ENCODE results near the gene CDADC1.
A peak's percentile ranks its signal among the peaks of the same experiment; 100 is the strongest.

Gene CDADC1

DNA sequence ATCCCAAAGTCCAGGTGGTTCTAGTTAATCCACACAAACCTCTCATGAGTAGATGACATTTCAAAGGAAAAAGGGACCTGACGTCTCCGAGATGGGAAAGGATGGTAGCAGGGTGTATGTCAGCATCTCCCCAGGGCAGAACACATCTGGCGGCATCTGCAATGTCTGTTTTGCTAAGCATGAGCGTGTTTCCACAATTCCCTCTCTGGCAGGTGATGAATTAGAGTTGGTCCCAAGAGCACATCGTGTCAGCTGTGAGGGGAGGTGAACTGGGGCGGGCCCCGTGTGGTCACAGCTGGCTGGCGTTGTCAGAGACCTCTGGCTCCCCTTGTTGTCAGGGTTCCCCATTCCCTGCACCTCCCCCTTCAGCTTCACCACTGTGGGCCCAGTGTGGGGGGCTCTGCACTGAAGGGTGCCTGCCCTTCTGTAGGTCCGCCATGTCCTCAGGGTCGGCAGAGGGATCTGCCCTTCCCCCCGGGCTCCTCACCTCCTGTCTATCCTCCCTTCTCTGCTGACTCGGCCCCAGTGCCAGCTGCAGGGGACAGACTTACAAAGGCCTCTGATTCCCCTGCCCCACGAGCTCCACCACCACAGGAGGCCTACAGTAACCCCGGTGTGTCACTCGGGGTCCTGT, 58.2 kb downstream of the CDADC1 start:
- peak overlapping the region; percentile 64 for H3K27ac Mint-ChIP-seq
- H3K4me1 Mint-ChIP-seq: peaks cover 83% of the 10 kb centered on the region
- TF ChIP-seq, protein P1, sequence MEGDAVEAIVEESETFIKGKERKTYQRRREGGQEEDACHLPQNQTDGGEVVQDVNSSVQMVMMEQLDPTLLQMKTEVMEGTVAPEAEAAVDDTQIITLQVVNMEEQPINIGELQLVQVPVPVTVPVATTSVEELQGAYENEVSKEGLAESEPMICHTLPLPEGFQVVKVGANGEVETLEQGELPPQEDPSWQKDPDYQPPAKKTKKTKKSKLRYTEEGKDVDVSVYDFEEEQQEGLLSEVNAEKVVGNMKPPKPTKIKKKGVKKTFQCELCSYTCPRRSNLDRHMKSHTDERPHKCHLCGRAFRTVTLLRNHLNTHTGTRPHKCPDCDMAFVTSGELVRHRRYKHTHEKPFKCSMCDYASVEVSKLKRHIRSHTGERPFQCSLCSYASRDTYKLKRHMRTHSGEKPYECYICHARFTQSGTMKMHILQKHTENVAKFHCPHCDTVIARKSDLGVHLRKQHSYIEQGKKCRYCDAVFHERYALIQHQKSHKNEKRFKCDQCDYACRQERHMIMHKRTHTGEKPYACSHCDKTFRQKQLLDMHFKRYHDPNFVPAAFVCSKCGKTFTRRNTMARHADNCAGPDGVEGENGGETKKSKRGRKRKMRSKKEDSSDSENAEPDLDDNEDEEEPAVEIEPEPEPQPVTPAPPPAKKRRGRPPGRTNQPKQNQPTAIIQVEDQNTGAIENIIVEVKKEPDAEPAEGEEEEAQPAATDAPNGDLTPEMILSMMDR (IDR thresholded peaks at IDR 0.05): no peak
- H3K36me3 Mint-ChIP-seq (ENCODE audit: low read depth): peaks cover 5% of the 10 kb centered on the region
- no peak overlapping the region for H3K4me3 Mint-ChIP-seq
- H3K27me3 Mint-ChIP-seq (ENCODE audit: low read depth, poor library complexity): peaks cover 7% of the 10 kb centered on the region
- H3K9me3 Mint-ChIP-seq: no peaks in the 10 kb centered on the region
- DNase-seq: no peak

DNA sequence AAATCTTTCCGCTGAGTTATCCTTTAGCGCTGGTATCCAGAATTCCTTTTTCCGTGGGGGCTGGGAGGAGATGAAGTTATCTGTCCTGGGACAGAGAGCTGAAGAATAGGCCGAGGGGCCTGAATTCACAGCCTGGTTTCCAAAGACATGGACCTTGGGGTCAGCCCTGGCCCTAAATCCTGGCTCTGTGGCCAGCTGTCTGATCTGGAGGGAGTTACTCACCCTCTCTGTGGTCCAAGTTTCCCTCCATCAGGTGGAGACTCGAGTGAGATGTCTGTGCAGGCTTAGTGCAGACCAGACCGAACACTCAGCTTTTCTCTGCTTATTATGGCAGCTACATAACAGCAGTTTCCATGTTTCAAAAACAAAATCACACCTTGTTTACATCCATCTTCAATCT, 59.6 kb downstream of the CDADC1 start:
- no peak overlapping the region for H3K27ac Mint-ChIP-seq
- TF ChIP-seq, protein P1 (IDR thresholded peaks at IDR 0.05): no peak
- H3K27me3 Mint-ChIP-seq (ENCODE audit: low read depth, poor library complexity): peaks cover 3% of the 10 kb centered on the region
- DNase-seq: no peak
- peaks cover 5% of the 10 kb centered on the region for H3K36me3 Mint-ChIP-seq (ENCODE audit: low read depth)
- no peak overlapping the region for H3K4me3 Mint-ChIP-seq
- H3K4me1 Mint-ChIP-seq: peaks cover 80% of the 10 kb centered on the region
- no peaks in the 10 kb centered on the region for H3K9me3 Mint-ChIP-seq

- Mint-ChIP-seq H3K27ac (no peak overlapping the region), H3K27me3 (ENCODE audit: low read depth, poor library complexity) (no peaks in the 10 kb centered on the region), H3K36me3 (ENCODE audit: low read depth) (peaks cover 5% of the 10 kb centered on the region), H3K4me1 (peaks cover 71% of the 10 kb centered on the region), H3K4me3 (no peak overlapping the region), H3K9me3 (no peaks in the 10 kb centered on the region)
- no peak for DNase-seq
- TF ChIP-seq, protein P1 (IDR thresholded peaks at IDR 0.05): no peak
Measured at GRCh38 chr13:49308097-49308875, 60.6 kb downstream of the CDADC1 start.

DNA sequence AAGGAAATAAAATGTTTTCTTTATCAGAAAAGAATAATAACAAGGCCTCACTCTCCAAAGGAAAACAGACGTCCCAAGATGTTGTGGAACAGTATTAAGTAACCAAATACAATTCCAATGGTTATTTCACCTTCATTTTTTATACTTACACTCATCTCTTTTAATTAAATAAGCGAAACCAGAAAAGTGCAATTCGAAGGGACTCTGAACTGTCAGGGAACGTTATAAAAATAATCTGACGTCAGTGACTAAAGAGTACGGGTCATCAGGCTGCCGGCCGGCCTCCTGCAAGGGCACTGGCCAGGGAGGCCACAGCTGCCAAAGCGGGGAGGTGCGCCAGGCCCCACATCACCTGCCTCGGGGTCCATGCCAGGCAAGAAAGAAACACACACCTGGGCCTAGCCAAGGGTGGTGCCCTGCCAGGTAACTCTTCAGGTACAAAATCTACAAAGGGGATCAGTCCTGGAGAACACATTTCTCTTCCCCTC, 61.2 kb downstream of the CDADC1 start:
- Mint-ChIP-seq H3K4me1 (peaks cover 68% of the 10 kb centered on the region), H3K4me3 (no peak overlapping the region), H3K27me3 (ENCODE audit: low read depth, poor library complexity) (no peaks in the 10 kb centered on the region), H3K9me3 (no peaks in the 10 kb centered on the region), H3K27ac (no peak overlapping the region), H3K36me3 (ENCODE audit: low read depth) (peaks cover 5% of the 10 kb centered on the region)
- no peak for DNase-seq
- TF ChIP-seq, protein P1 (IDR thresholded peaks at IDR 0.05): no peak

GRCh38 chr13:49310251-49310650, 62.5 kb downstream of the CDADC1 start:
- Mint-ChIP-seq H3K4me1 (peaks cover 63% of the 10 kb centered on the region), H3K36me3 (ENCODE audit: low read depth) (peaks cover 5% of the 10 kb centered on the region), H3K27ac (peak overlapping the region; percentile 59), H3K4me3 (no peak overlapping the region), H3K9me3 (no peaks in the 10 kb centered on the region), H3K27me3 (ENCODE audit: low read depth, poor library complexity) (no peaks in the 10 kb centered on the region)
- TF ChIP-seq, protein P1 (IDR thresholded peaks at IDR 0.05): no peak
- DNase-seq: no peak

All from nephron progenitor cell (in vitro differentiated cells).